ENCODE measurements around the gene TAS2R10.

- no peak for TF ChIP-seq CTCF (IDR thresholded peaks at IDR 0.05)
- TF ChIP-seq EZH2 (IDR thresholded peaks at IDR 0.05; ENCODE audit: borderline replicate concordance, insufficient read depth, low read depth, low read length, poor library complexity, severe bottlenecking): no peak
These were observed 19.0 kb downstream of the TAS2R10 start, which contains the start of gene TAS2R8 for GRCh38 chr12:10807186-10807585.

Measured in B cell (primary cell).